Heart left ventricle (tissue), 16 donors: ENCODE measurements around the gene COMMD3. TPM values are rescaled to one million over a fixed set of nuclear protein-coding genes. Genes with fewer than 3 reads are reported as not detected.

ENCODE experiments used
- ATAC-seq, 4 donors: fragments of 200-7000 bp; cut with Tn5 transposase; one replicate each; pipeline ENCODE4 v1.9.1; 2020 to 2022; ENCODE audit warnings: moderate library complexity in 4 of 4, mild to moderate bottlenecking in 3 of 4, moderate number of reproducible peaks in 1 of 4
- DNase-seq, 5 donors: peaks; one replicate each; pipeline ENCODE4 v3.0.0-alpha.2; 2020
- H3K27ac ChIP-seq, 12 donors: fragments of 200-600 bp; sonication (generic) in 4 of 12; one replicate each; pipeline versions ENCODE4 v1.5.0 to v1.8.0; 2016 to 2022; ENCODE audit warnings: mild to moderate bottlenecking in 2 of 12
- H3K27me3 ChIP-seq, 9 donors: fragments of 200-600 bp; sonication (generic) in 2 of 9; one replicate each; pipeline versions ENCODE4 v1.5.1 to v1.8.0; 2016 to 2022; ENCODE audit warnings: mild to moderate bottlenecking in 3 of 9
- H3K36me3 ChIP-seq, 9 donors: fragments of 200-600 bp; sonication (generic) in 2 of 9; one replicate each; pipeline versions ENCODE4 v1.5.0 to v1.8.0; 2018 to 2022; ENCODE audit warnings: mild to moderate bottlenecking in 2 of 9
- H3K4me1 ChIP-seq, 12 donors: fragments of 200-600 bp; sonication (generic) in 4 of 12; one replicate each; pipeline versions ENCODE4 v1.5.0 to v1.8.0; 2016 to 2022; ENCODE audit warnings: mild to moderate bottlenecking in 3 of 12
- H3K4me3 ChIP-seq, 12 donors: fragments of 200-600 bp; sonication (generic) in 4 of 12; one replicate each; pipeline versions ENCODE4 v1.5.0 to v1.8.0; 2017 to 2022; ENCODE audit warnings: mild to moderate bottlenecking in 9 of 12, moderate library complexity in 4 of 12
- H3K9me3 ChIP-seq, 12 donors: fragments of 200-600 bp; sonication (generic) in 4 of 12; one replicate each; pipeline versions ENCODE4 v1.5.0 to v1.8.0; 2016 to 2022; ENCODE audit warnings: mild to moderate bottlenecking in 1 of 12
- CTCF ChIP-seq, 12 donors: fragments of 200-600 bp; sonication (generic) in 4 of 12; IDR thresholded peaks; one replicate each; pipeline versions ENCODE4 v1.5.0 to v1.8.0; 2018 to 2022; ENCODE audit warnings: antibody characterized with exemption in 12 of 12, mild to moderate bottlenecking in 5 of 12
- POLR2A ChIP-seq, 2 donors: fragments of 450-650 bp; IDR thresholded peaks; one replicate each; pipeline ENCODE4 v1.6.1; 2017; ENCODE audit warnings: antibody characterized with exemption in 2 of 2, mild to moderate bottlenecking in 2 of 2, moderate library complexity in 2 of 2
- WGBS, 4 donors: extraction: QIAGEN DNeasy Blood & Tissue Kit in 2 of 4; methylation state at CpG; one replicate each; pipeline versions ENCODE4 v1.1.5 to v1.1.7; 2013 to 2018; 5-methylcytosine and 5-hydroxymethylcytosine counted together
- intact Hi-C, 10 donors: fragments of 100-400 bp; cut with DNase I; formaldehyde crosslinking; loops; one replicate each; pipeline versions ENCODE4 v1.11.1 to v1.14.2; 2022
- polyA plus RNA-seq, 2 donors: library from polyadenylated mRNA; stranded (reverse); fragments of 200-250 nt; gene quantifications; one replicate each; pipeline ENCODE4 v1.2.3, GENCODE V29; 2013
- total RNA-seq, 9 donors: library from RNA; depleted of rRNA in 2 of 9; stranded (reverse); fragments of >200 nt in 2 of 9; fragmentation: NEBNext Ultra II Directional in 3 of 9; extraction: Animal tissue kit (Norgen Biotek cat#: 25700) in 3 of 9; gene quantifications; one replicate each; pipeline versions ENCODE4 v1.1.0 to v1.2.4, GENCODE V29; 2016 to 2023
- donor health status: ischemic (EF 13 %, LVEDD 7.1; RV severe dilation, severe dysfunction).
- donor health status: healthy with polysubstance abuse.
- donor health status: DM: no; HTN: yes; CAD: no.
- donor health status: DM: no; HTN: no; CAD: no.
- donor health status: ischemic (EF 25% LVEDD 6.9; RV normal size, moderate dysfunction).
- donor health status: ischemic (EF 25% LVEDD 5.7; RV mildly dilated, moderate dysfunction).
- donor health status: healthy.
- donor health status: DM: yes; HTN: yes; CAD: no.
- donor health status: ischemic (EF 35%, LVEDD 5.7; RV mildly dilated, moderate dysfunction).
- donor health status: nonischemic (EF 11% LVEDD 7.7; RV severe dilation, severe dysfunction).
- donor health status: DM: yes; HTN: yes; CAD: no.
- donor health status: PGD.
- donor health status: ischemic (EF 29% LVEDD 5.4; RV normal size, mild dysfunction).
- donor health status: nonischemic (EF 23%, LVEDD 6.1; RV moderate dilation, normal function).

The COMMD3 gene
- total and polyA plus RNA-seq, 11 donors, result 44.4 to 88.5 (median 74.1) TPM

GRCh38 chr10:22325272-22326144, 9.3 kb downstream of the COMMD3 start:
- peak overlapping the region in 11 of 12 donors; percentile 48 to 77 (median 65) for H3K27ac ChIP-seq
- peak in 3 of 4 donors; percentile 54 to 67 (median 55) for ATAC-seq
- TF ChIP-seq POLR2A (IDR thresholded peaks at IDR 0.05) (no peak), CTCF (IDR thresholded peaks at IDR 0.05) (no peak)
- peaks cover 0 to 43% (median 40%) of the 10 kb centered on the region in 9 donors for H3K36me3 ChIP-seq
- H3K4me3 ChIP-seq, result peak overlapping the region; percentile 28 to 76 (median 62)
- H3K4me1 ChIP-seq, result peaks cover 0 to 42% (median 31%) of the 10 kb centered on the region in 12 donors
- intact Hi-C loops, result loop anchor here in 6 of 10 donors (5.0 to 10.0 kb wide), 6 partner anchors 321 to 801 kb away; partner anchors contain the start of genes DNAJC1 (in 2 of the 6), PIP4K2A (in 1 of the 6) and SKIDA1 (in 1 of the 6)
- H3K27me3 ChIP-seq, result peaks cover 0 to 29% (median 0%) of the 10 kb centered on the region in 9 donors
- no peaks in the 10 kb centered on the region for H3K9me3 ChIP-seq
- DNase-seq, result peak; percentile 80 to 89 (median 85)
- 1 to 4% (median 1%) methylated on average over 31 to 92 of the region's 92 CpGs for WGBS, 4 donors

- 75 to 78% (median 76%) methylated on average over 8 of the region's 8 CpGs for WGBS, 4 donors
- intact Hi-C loops, result loop anchor here in 6 of 10 donors (5.0 to 10.0 kb wide), 6 partner anchors 321 to 801 kb away; partner anchors contain the start of genes DNAJC1 (in 2 of the 6), PIP4K2A (in 1 of the 6) and SKIDA1 (in 1 of the 6)
Measured at GRCh38 chr10:22326145-22326702, 10.0 kb downstream of the COMMD3 start.

GRCh38 chr10:22329150-22329549, 13.0 kb downstream of the COMMD3 start:
- H3K36me3 ChIP-seq, result peaks cover 0 to 47% (median 40%) of the 10 kb centered on the region in 9 donors
- WGBS, 4 donors, result 94 to 98% (median 96%) methylated on average over 3 of the region's 3 CpGs
- H3K27me3 ChIP-seq, result peaks cover 0 to 17% (median 5%) of the 10 kb centered on the region in 9 donors
- no peak overlapping the region for H3K27ac ChIP-seq
- peaks cover 0 to 5% (median 0%) of the 10 kb centered on the region in 12 donors for H3K9me3 ChIP-seq
- no peak for ATAC-seq
- H3K4me1 ChIP-seq, result peaks cover 0 to 32% (median 14%) of the 10 kb centered on the region in 12 donors
- no peak overlapping the region for H3K4me3 ChIP-seq
- intact Hi-C loops, result loop anchor here in 6 of 10 donors (5.0 to 10.0 kb wide), 6 partner anchors 324 to 804 kb away; partner anchors contain the start of genes DNAJC1 (in 2 of the 6), PIP4K2A (in 1 of the 6) and SKIDA1 (in 1 of the 6)
- no peak for DNase-seq
- no peak for TF ChIP-seq POLR2A (IDR thresholded peaks at IDR 0.05)

More at GRCh38 chr10:22326145-22326702, 10.0 kb downstream of the COMMD3 start:
- TF ChIP-seq POLR2A (IDR thresholded peaks at IDR 0.05), result no peak
- TF ChIP-seq CTCF (IDR thresholded peaks at IDR 0.05), result no peak
- H3K27ac ChIP-seq, result peak overlapping the region in 11 of 12 donors; percentile 48 to 77 (median 65)
- peaks cover 0 to 47% (median 40%) of the 10 kb centered on the region in 9 donors for H3K36me3 ChIP-seq
- no peak for ATAC-seq
- no peak for DNase-seq
- peaks cover 0 to 29% (median 0%) of the 10 kb centered on the region in 9 donors for H3K27me3 ChIP-seq
- peaks cover 0 to 42% (median 31%) of the 10 kb centered on the region in 12 donors for H3K4me1 ChIP-seq
- peak overlapping the region; percentile 28 to 76 (median 62) for H3K4me3 ChIP-seq
- H3K9me3 ChIP-seq, result no peaks in the 10 kb centered on the region

GRCh38 chr10:22332116-22332692, 16.0 kb downstream of the COMMD3 start:
- TF ChIP-seq POLR2A (IDR thresholded peaks at IDR 0.05), result no peak
- TF ChIP-seq CTCF (IDR thresholded peaks at IDR 0.05), result no peak
- Histone ChIP-seq H3K4me3 (no peak overlapping the region), H3K4me1 (peaks cover 9 to 36% (median 21%) of the 10 kb centered on the region in 12 donors), H3K36me3 (peaks cover 0 to 38% (median 31%) of the 10 kb centered on the region in 9 donors), H3K9me3 (peaks cover 0 to 7% (median 0%) of the 10 kb centered on the region in 12 donors), H3K27me3 (peaks cover 20 to 42% (median 34%) of the 10 kb centered on the region in 9 donors), H3K27ac (no peak overlapping the region)
- DNase-seq, result no peak
- WGBS, 4 donors, result 93 to 96% (median 95%) methylated on average over 7 of the region's 7 CpGs
- ATAC-seq, result no peak
- intact Hi-C loops, result no loop called here
